VCaP (cell line): ENCODE data around the gene APC.

Experiments
- H3K27ac ChIP-seq: fragments of 450-650 bp; 2 replicates; pipeline ENCODE4 v1.5.1; 2017
- TF ChIP-seq, protein P1 (sequence below): fragments of 450-650 bp; conservative IDR thresholded peaks from 2 replicates; pipeline ENCODE4 v1.5.1; 2017; ENCODE audit warnings: mild to moderate bottlenecking, moderate library complexity

Gene APC

DNA sequence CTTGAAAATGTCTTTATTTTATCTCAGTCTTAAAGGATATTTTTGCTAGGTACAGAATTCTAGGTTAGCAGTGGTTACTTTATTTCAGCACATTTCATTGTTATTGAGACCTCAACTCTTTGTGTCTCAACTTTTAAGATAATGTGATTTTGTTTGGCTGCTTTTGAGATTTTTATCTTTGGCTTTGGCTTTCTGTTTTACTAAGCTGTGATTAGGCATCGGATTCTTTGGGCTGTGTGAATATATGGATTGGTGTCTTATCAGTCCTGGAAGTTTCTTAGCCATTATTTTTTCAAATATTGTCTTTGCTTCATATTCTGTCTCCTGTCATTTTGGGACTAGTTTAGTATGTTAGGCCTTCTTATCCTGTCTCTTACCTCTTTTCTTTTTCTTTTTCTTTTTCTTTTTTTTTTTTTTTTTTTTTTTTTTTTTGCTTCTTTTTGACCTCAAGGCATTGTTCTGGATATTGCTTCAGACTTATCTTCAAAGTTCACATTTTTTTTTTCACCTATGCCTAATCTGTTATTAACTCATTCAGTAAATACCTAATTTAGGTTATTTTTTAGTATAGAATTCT is 20.1 kb upstream of the APC start:
- TF ChIP-seq, protein P1, sequence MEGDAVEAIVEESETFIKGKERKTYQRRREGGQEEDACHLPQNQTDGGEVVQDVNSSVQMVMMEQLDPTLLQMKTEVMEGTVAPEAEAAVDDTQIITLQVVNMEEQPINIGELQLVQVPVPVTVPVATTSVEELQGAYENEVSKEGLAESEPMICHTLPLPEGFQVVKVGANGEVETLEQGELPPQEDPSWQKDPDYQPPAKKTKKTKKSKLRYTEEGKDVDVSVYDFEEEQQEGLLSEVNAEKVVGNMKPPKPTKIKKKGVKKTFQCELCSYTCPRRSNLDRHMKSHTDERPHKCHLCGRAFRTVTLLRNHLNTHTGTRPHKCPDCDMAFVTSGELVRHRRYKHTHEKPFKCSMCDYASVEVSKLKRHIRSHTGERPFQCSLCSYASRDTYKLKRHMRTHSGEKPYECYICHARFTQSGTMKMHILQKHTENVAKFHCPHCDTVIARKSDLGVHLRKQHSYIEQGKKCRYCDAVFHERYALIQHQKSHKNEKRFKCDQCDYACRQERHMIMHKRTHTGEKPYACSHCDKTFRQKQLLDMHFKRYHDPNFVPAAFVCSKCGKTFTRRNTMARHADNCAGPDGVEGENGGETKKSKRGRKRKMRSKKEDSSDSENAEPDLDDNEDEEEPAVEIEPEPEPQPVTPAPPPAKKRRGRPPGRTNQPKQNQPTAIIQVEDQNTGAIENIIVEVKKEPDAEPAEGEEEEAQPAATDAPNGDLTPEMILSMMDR: no peak

GRCh38 chr5:112718344-112718743 is 19.3 kb upstream of the APC start:
- TF ChIP-seq, protein P1: no peak
- no peak overlapping the region for H3K27ac ChIP-seq

More for the DNA sequence above, 20.1 kb upstream of the APC start:
- H3K27ac ChIP-seq: no peak overlapping the region

- no peak overlapping the region for H3K27ac ChIP-seq
These were observed 17.1 kb upstream of the APC start for GRCh38 chr5:112720576-112720975.

DNA sequence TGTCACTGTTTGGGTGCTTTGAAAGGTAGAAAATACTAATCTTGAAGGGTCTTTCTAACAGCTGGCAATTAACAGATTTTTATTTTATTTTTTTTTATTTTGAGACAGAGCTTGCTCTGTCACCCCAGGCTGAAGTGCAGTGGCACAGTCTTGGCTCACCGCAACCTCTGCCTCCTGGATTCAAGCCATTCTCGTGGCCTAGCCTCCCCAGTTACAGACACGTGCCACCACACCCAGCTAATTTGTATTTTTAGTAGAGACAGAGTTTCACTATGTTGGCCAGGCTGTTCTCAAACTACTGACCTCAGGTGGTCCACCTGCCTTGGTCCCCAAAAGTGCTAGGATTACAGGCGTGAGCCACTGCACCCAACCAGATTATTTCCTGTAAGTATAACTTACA is 12.8 kb upstream of the APC start:
- TF ChIP-seq, protein P1: no peak
- no peak overlapping the region for H3K27ac ChIP-seq

More at GRCh38 chr5:112720576-112720975, 17.1 kb upstream of the APC start:
- TF ChIP-seq, protein P1: no peak

GRCh38 chr5:112729630-112730029 is 8.1 kb upstream of the APC start:
- TF ChIP-seq, protein P1: no peak
- H3K27ac ChIP-seq: no peak overlapping the region

DNA sequence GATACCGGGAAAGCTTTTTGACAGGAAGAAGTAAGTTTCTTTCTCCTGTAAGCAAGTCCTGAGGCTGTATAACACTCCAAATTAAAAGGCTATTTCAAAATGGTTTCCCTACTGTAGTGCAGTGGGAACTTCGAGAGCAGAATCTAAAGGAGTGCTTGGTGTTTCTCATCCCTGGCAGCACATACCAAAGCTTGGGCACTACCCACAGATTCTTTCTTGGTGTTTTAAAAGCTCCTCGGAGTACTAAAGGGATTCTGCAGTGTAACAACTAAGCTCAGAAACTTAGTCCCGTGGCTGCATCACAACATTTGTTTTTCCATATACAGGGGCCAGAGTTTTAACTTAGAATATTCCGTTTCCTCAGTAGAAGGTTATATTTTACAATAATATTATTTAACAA is 5.6 kb upstream of the APC start:
- TF ChIP-seq, protein P1: no peak
- no peak overlapping the region for H3K27ac ChIP-seq

GRCh38 chr5:112733586-112733985 is 4.1 kb upstream of the APC start:
- TF ChIP-seq, protein P1: no peak
- no peak overlapping the region for H3K27ac ChIP-seq

GRCh38 chr5:112734597-112734996 is 3.1 kb upstream of the APC start:
- TF ChIP-seq, protein P1: no peak
- no peak overlapping the region for H3K27ac ChIP-seq
